Panc1 (cell line): Measurements from ENCODE around the gene IGFALS.

Source experiments
- CTCF ChIP-seq: fragments of 450-650 bp; IDR thresholded peaks from 2 replicates; pipeline ENCODE4 v1.5.1; 2017; ENCODE audit warnings: mild to moderate bottlenecking
- REST ChIP-seq, 2 experiments: IDR thresholded peaks; 2 replicates each; pipeline ENCODE4 v1.6.1; 2011 to 2012; ENCODE audit warnings: low read depth in 2 of 2, control low read depth in 1 of 2, low read length in 1 of 2, mild to moderate bottlenecking in 1 of 2, moderate library complexity in 1 of 2; ENCODE audit not compliant: insufficient read depth in 1 of 2
- TCF7L2 ChIP-seq: IDR thresholded peaks from 2 replicates; pipeline ENCODE4 v1.6.1; 2011; ENCODE audit warnings: mild to moderate bottlenecking, low read depth, low read length, inconsistent platforms

GRCh38 chr16:1760911-1761310 lies 32.6 kb downstream of the IGFALS start:
- TF ChIP-seq REST (IDR thresholded peaks at IDR 0.05; ENCODE audit: insufficient read depth in 1 of 2, low read depth in 2 of 2, low read length in 1 of 2) (no peak), CTCF (no peak), TCF7L2 (no peak)
